ENCODE measurements around the gene KLF16.

DNA sequence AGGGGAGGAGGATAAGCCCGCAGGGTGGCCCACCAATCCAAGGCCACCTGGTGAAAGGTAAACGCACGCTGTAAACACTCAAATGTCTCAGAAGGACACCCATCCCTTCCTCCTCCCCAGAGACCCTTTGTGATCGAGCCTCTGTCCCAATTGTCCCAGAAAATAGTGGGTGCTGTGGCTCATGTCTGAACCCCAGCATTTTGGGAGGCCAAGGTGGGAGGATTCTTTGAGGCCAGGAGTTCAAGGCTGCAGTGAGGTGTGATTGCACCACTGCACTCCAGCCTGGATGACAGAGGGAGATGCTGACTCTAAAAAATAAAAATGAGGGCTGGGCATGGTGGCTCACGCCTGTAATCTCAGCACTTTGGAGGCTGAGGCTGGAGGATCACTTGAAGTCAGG is 25.0 kb upstream of the KLF16 start:
- TF ChIP-seq POLR2AphosphoS5 (IDR thresholded peaks at IDR 0.05) (no peak), CTCF (IDR thresholded peaks at IDR 0.05) (no peak), POLR2A (IDR thresholded peaks at IDR 0.05) (no peak)
